Endothelial cell of hepatic sinusoid (primary cell): Measurements from ENCODE around the gene RGS9.
"Not testable (repeated sequence)": the region's sequence is repeated elsewhere in the genome, so short reads cannot be mapped to it uniquely, and the experiment has no call there.

ENCODE experiments used
- in situ Hi-C: cut with HindIII; loops from 2 replicates; pipeline ENCODE4 v1.10.0; 2017; ENCODE audit warnings: low sequenced_read_pairs

The RGS9 gene

GRCh38 chr17:65180276-65180675 lies 43.1 kb downstream of the RGS9 start:
- in situ Hi-C loops, result not testable (repeated sequence)

DNA sequence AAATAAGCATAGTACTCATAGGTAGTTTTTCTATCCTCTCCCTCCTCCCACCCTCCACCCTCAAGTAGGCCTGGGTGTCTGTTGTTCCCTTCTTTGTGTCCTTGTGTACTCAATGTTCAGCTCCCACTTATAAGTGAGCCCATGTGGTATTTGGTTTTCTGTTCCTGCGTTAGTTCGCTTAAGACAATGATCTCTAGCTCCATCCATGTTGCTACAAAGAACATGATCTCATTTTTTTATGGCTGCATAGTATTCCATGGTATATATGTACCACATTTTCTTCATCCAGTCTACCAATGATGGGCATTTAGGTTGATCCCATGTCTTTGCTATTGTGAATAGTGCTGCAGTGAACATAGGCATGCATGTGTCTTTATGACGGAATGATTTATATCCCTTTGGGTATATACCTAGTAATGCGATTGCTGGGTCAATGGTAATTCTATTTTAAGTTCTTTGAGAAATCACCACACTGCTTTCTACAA lies 43.6 kb downstream of the RGS9 start:
- in situ Hi-C loops, result not testable (repeated sequence)

GRCh38 chr17:65181237-65182061 lies 44.3 kb downstream of the RGS9 start:
- in situ Hi-C loops, result no loop called here

GRCh38 chr17:65182233-65182632 lies 45.1 kb downstream of the RGS9 start:
- in situ Hi-C loops, result no loop called here

GRCh38 chr17:65183736-65184135 lies 46.6 kb downstream of the RGS9 start:
- in situ Hi-C loops, result no loop called here

DNA sequence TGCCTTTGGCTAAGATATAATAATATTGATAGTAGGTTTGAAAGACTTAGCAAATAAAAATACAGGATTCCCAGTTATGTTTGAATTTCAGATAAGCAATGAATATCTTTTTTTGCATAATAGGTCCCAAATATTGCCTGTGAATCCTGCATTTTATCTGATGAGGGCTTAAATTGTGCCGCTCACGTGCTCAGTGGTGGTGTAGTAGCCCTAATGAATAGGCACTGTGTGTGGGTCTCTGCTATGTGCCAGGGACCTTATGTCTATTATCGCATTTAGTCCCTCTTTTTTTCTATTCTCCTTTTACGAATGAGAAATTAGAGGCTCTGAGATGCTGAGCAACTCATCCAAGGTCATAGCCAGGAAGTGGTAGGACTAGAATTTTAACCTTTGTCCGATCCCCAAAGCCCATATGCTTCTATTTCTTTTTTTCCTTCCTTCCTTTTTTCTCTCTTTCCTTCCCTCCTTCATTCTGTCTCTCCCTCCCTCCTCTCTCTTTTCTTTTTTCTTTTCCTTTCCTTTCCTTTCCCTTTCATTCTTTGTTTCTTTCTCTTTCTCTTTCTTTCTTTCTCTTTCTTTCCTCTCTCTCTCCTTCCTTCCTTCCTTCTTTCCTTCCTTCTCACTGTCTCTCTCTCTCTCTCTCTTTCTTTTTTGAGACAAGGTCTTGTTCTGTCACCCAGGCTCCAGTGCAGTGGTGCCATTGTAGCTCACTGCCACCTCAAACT lies 47.2 kb downstream of the RGS9 start:
- in situ Hi-C loops, result no loop called here

GRCh38 chr17:65185062-65185461 lies 47.9 kb downstream of the RGS9 start:
- in situ Hi-C loops, result loop anchor here (5.0 kb wide), 2 partner anchors 78 to 163 kb away; no protein-coding TSS in a partner anchor

DNA sequence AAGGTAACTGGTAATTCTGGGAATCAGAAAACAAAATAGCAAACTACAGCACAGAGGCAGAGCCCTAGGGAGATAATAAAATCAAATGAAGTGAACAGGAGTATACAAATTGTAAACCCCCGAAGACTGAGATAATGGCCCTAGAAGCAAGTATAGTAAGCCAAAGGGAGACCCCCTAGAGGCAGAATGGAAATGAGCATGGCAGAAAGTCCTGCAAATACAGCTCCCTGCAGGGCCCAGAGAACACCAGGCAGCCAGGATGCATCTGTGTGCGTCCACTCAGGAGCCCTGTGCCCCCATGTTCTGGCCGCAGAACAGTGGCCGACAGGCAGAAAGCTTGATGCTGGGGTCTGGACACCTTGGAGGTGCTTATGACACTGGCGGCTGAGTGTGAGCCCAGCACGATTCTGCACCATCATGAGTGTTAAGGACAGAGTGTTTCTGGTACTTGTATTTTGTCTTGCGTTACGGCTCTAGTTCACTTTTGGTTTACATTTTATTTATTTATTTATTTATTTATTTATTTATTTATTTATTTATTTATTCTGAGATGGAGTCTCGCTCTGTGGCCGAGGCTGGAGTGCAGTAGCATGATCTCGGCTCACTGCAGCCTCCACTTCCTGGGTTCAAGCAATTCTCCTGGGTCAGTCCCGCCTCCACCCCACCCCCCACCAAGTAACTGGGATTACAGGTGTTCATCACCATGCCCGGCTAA lies 48.7 kb downstream of the RGS9 start:
- in situ Hi-C loops, result loop anchor here (5.0 kb wide), 2 partner anchors 79 to 164 kb away; no protein-coding TSS in a partner anchor

DNA sequence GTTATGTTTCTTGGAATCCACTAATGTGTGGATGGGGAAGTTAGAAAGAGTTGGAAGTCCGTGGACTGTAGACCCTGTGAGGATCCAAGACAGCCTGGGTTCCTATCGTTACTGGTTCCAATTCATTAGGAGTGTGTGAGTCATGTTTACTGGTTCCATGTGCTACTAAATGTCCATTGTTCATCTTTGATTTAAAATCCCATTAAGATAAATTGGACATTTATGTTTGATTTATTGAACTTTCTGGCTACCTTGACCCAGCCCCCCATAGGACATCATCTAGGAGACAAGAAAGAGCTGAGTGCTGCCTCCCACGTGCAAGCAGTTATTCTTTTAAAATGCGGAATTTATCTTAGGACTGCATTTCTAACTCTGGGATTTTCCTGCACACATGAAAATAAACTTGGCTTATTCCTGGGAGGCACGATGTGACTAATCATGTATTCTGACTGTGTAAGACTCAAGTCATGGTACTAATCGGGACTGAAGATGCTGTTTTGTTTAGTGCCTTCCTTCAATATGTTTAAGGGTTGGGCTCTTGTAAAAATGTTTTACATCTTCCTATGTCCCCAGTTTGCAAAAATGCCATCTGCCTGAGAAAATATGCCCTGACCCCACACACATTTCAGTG lies 53.4 kb downstream of the RGS9 start:
- in situ Hi-C loops, result no loop called here

DNA sequence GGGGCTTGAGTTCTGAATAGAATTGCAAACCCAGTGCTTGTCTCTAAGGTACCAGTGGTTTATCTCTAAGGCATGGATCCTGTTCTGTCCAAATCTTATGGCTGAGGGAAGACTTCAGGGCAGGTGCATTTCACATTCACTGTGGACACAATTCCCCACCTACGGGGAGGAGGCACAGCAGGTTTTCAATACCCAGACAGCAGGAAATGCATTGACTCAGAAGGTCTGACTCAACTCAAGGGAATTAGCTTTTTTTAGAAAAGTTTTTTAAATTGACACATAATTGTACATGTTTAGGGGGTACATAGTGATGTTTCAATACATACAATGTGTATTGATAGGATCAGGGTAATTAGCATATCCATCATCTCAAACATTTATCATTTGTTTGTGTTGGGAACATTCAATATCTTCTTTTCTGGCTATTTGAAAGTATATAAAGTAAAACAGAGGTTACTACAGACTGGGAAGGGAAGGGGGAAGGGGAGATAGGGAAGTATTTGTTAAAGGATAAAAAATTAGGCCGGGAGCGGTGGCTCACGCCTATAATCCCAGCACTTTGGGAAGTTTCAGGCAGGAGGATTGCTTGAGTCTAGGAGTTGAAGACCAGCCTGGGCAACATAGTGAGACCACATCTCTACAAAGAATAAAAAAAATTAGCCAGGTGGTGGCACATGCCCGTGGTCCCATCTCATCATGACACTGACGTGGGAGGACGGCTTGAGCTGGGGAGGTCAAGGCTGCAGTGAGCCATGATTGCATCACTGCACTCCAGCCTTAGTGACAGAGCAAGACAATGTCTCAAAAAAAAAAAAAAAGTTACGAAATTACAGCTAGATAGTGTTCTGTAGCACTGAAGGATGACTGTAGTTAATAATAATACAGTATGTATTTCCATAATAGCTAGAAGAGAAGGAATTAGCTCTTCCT lies 54.9 kb downstream of the RGS9 start:
- in situ Hi-C loops, result no loop called here

DNA sequence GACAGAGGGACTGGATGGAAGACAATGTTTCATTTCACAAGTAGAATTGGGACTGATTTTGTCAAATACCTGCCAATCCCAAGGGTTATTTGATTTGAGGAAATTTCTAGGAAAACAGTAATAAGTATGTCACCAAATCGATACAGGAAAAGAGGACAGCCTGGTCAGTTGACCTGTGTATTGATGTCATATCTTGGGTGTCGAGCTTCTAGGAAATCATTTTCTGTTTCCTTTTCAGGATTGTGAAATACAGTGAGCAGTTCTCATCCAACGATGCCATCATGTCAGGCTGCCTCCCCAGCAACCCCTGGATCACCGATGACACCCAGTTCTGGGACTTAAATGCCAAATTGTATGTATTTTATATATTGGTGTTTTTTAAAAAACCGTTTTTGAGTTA lies 56.1 kb downstream of the RGS9 start:
- in situ Hi-C loops, result no loop called here

DNA sequence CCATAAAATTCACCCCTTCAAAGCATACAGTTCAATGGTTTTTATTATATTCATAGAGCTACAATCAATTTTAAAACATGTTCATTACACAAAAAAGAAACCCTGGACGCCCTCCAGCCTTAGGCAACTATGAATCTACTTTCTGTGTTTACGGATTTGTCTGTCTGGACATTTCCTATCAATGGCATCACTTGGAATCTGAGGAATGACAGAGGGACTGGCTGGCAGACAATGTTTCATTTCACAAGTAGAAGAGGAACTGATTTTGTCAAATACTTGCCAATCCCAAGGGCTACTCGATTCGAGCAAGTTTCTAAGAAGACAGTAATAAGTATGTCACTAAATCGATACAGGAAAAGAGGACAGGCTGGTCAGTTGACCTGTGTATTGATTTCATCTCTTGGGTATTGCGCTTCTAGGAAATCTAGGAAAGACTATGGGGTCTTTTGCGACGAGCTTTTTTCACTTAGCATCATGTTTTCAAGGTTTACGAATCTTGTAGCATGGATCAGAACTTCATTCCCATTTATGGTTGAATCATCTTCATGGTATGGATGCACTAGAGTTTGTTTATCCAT lies 56.6 kb downstream of the RGS9 start:
- in situ Hi-C loops, result no loop called here

- in situ Hi-C loops, result no loop called here
Observed at GRCh38 chr17:65194670-65195334, 57.6 kb downstream of the RGS9 start.

DNA sequence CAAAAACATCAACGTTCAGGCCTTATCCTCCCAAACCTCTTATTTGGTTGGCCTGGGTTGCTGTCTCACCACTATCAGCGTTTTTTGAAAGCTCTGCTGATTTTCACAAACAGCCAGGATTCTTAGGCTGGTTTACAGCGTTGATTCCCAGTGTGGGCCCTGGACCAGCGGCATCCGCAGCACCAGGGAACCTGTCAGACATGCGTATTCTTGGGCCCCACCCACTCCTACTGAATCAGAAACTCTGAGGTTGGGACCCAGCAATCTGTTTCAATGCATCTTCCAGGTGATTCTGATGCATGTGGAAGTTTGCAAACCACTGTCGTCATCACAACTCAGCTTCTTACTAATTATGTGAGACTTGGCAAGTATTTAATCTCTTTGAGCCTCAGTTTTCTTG lies 58.5 kb downstream of the RGS9 start:
- in situ Hi-C loops, result no loop called here

- in situ Hi-C loops, result no loop called here
Observed at GRCh38 chr17:65196617-65197016, 59.4 kb downstream of the RGS9 start.

GRCh38 chr17:65197201-65197600 lies 60.0 kb downstream of the RGS9 start:
- in situ Hi-C loops, result no loop called here

GRCh38 chr17:65198653-65199382 lies 61.6 kb downstream of the RGS9 start:
- in situ Hi-C loops, result no loop called here

- in situ Hi-C loops, result no loop called here
Observed at GRCh38 chr17:65201331-65201730, 64.2 kb downstream of the RGS9 start.
